H1 (cell line): ENCODE data around the gene MAML3. TPM values are rescaled to one million over a fixed set of nuclear protein-coding genes. Genes with fewer than 3 reads are reported as not detected.

ENCODE experiments used
- CTCF ChIA-PET: fragments of 300-600 bp; sonication (Branson Sonifier 250); formaldehyde crosslinking; loops from one replicate; lab custom pipeline; 2021; ENCODE audit not compliant: partially characterized antibody; lab: Charles Lee
- POLR2A ChIA-PET: fragments of 300-600 bp; sonication (Branson Sonifier 250); formaldehyde crosslinking; loops from one replicate; lab custom pipeline; 2021; ENCODE audit warnings: inconsistent platforms; ENCODE audit not compliant: partially characterized antibody; lab: Charles Lee
- DNase-seq, 2 experiments: peaks; one replicate each; pipeline versions ENCODE4 v3.0.0 to v3.0.0-alpha.2; 2010 to 2022; ENCODE audit warnings: low spot score in 2 of 2, low read depth in 1 of 2, mixed read lengths in 1 of 2
- FAIRE-seq: peaks from 2 replicates; lab custom pipeline; 2011; peaks lifted over from hg19 to GRCh38; lab: Jason Lieb, UNC
- H2AFZ ChIP-seq: 2 replicates; pipeline ENCODE4 v1.8.1; 2012; ENCODE audit warnings: low read length, inconsistent platforms
- H2AK5ac ChIP-seq: 2 replicates; pipeline ENCODE4 v1.6.1; 2013; ENCODE audit warnings: low read depth, low read length
- H2BK120ac ChIP-seq: replicated peaks from 2 replicates; pipeline ENCODE3; 2013; ENCODE audit warnings: low read depth, low read length, inconsistent platforms
- H2BK12ac ChIP-seq: 2 replicates; pipeline ENCODE4 v1.6.1; 2013; ENCODE audit warnings: low read depth, low read length
- H2BK15ac ChIP-seq: 2 replicates; pipeline ENCODE4 v1.6.1; 2013; ENCODE audit warnings: low read length
- H2BK20ac ChIP-seq: 2 replicates; pipeline ENCODE4 v1.6.1; 2013; ENCODE audit warnings: low read length
- H2BK5ac ChIP-seq: 2 replicates; pipeline ENCODE4 v1.6.1; 2013; ENCODE audit warnings: low read depth, low read length
- H3K14ac ChIP-seq: 2 replicates; pipeline ENCODE4 v1.6.1; 2013; ENCODE audit warnings: inconsistent platforms; ENCODE audit not compliant: insufficient read length
- H3K18ac ChIP-seq: 2 replicates; pipeline ENCODE4 v1.6.1; 2013; ENCODE audit warnings: low read length; ENCODE audit errors: extremely low read depth
- H3K23ac ChIP-seq: 2 replicates; pipeline ENCODE4 v1.6.1; 2013; ENCODE audit warnings: inconsistent platforms; ENCODE audit not compliant: insufficient read length
- H3K23me2 ChIP-seq: 2 replicates; pipeline ENCODE4 v1.6.1; 2013; ENCODE audit warnings: low read depth, low read length
- H3K27ac ChIP-seq: 2 replicates; pipeline ENCODE4 v1.6.1; 2011; ENCODE audit warnings: low read depth, low read length, inconsistent platforms
- H3K27me3 ChIP-seq, 4 experiments: replicated peaks in 1 of 4; 1 replicate in 1 of 4; 2 replicates in 3 of 4; pipeline versions ENCODE4 v1.6.1 to v1.8.1; 2011 to 2013; ENCODE audit warnings: low read length in 3 of 4, mild to moderate bottlenecking in 3 of 4, inconsistent platforms in 2 of 4, mixed read lengths in 2 of 4, moderate library complexity in 1 of 4; ENCODE audit not compliant: control insufficient read depth in 3 of 4, insufficient read depth in 3 of 4; ENCODE audit errors: extremely low read depth in 1 of 4
- H3K36me3 ChIP-seq, 4 experiments: 2 replicates each; pipeline versions ENCODE4 v1.6.1 to v1.8.1; 2011 to 2013; ENCODE audit warnings: mild to moderate bottlenecking in 4 of 4, low read length in 3 of 4, moderate library complexity in 2 of 4, control low read depth in 1 of 4, inconsistent platforms in 1 of 4; ENCODE audit not compliant: insufficient read depth in 4 of 4, control insufficient read depth in 2 of 4
- H3K4ac ChIP-seq: replicated peaks from 2 replicates; pipeline ENCODE3; 2013; ENCODE audit warnings: low read length, low read depth, mixed read lengths, inconsistent platforms; ENCODE audit not compliant: insufficient read length
- H3K4me1 ChIP-seq, 4 experiments: replicated peaks in 1 of 4; 1 replicate in 1 of 4; 2 replicates in 3 of 4; pipeline versions ENCODE4 v1.6.1 to v1.8.1; 2011 to 2013; ENCODE audit warnings: low read length in 3 of 4, inconsistent platforms in 2 of 4, mixed read lengths in 1 of 4; ENCODE audit not compliant: insufficient read depth in 4 of 4, control insufficient read depth in 3 of 4
- H3K4me2 ChIP-seq, 2 experiments: 2 replicates each; pipeline versions ENCODE4 v1.6.1 to v1.8.1; 2011 to 2013; ENCODE audit warnings: low read depth in 2 of 2, low read length in 2 of 2, control low read depth in 1 of 2, inconsistent platforms in 1 of 2, mild to moderate bottlenecking in 1 of 2; ENCODE audit not compliant: insufficient read depth in 1 of 2
- H3K4me3 ChIP-seq, 4 experiments: fragments of 200-600, 300-600 bp in 1 of 4; sonication (generic), shearing (Covaris generic), sonication (Bioruptor Twin) in 1 of 4; 2 replicates each; pipeline versions ENCODE4 v1.5.1 to v1.8.1; 2011 to 2016; ENCODE audit warnings: low read length in 4 of 4, low read depth in 3 of 4, control low read depth in 2 of 4, inconsistent platforms in 2 of 4, mild to moderate bottlenecking in 2 of 4, mixed read lengths in 1 of 4, moderate library complexity in 1 of 4; ENCODE audit not compliant: insufficient read depth in 2 of 4; ENCODE audit errors: extremely low read depth in 1 of 4
- H3K56ac ChIP-seq: replicated peaks from 2 replicates; pipeline ENCODE3; 2013; ENCODE audit warnings: low read depth, mild to moderate bottlenecking, mixed read lengths, low read length, inconsistent platforms; ENCODE audit not compliant: insufficient read length
- H3K79me1 ChIP-seq: 2 replicates; pipeline ENCODE4 v1.6.1; 2013; ENCODE audit warnings: low read depth, low read length, control low read depth
- H3K79me2 ChIP-seq, 2 experiments: 2 replicates each; pipeline versions ENCODE4 v1.6.1 to v1.8.1; 2012 to 2013; ENCODE audit warnings: low read length in 2 of 2, mild to moderate bottlenecking in 2 of 2, inconsistent platforms in 1 of 2; ENCODE audit not compliant: insufficient read depth in 2 of 2, control insufficient read depth in 1 of 2
- H3K9ac ChIP-seq, 4 experiments: replicated peaks in 1 of 4; 1 replicate in 1 of 4; 2 replicates in 3 of 4; pipeline versions ENCODE4 v1.6.1 to v1.8.1; 2011 to 2013; ENCODE audit warnings: low read depth in 3 of 4, low read length in 3 of 4, control low read depth in 2 of 4, mild to moderate bottlenecking in 2 of 4, moderate library complexity in 2 of 4, inconsistent platforms in 1 of 4; ENCODE audit errors: extremely low read depth in 1 of 4
- H3K9me3 ChIP-seq, 2 experiments: 2 replicates each; pipeline versions ENCODE4 v1.6.1 to v1.8.1; 2012 to 2013; ENCODE audit warnings: mild to moderate bottlenecking in 2 of 2, moderate library complexity in 2 of 2, control low read depth in 1 of 2, inconsistent platforms in 1 of 2, low read depth in 1 of 2, low read length in 1 of 2, mixed read lengths in 1 of 2; ENCODE audit not compliant: insufficient read depth in 2 of 2
- H4K20me1 ChIP-seq, 2 experiments: replicated peaks in 1 of 2; 2 replicates each; pipeline versions ENCODE3 to v1.8.1; 2011 to 2013; ENCODE audit warnings: inconsistent platforms in 2 of 2, low read length in 2 of 2, mild to moderate bottlenecking in 1 of 2; ENCODE audit not compliant: insufficient read depth in 2 of 2, control insufficient read depth in 1 of 2
- H4K5ac ChIP-seq: 2 replicates; pipeline ENCODE4 v1.6.1; 2013; ENCODE audit warnings: low read length, low read depth, mixed read lengths, inconsistent platforms; ENCODE audit not compliant: insufficient read length
- H4K8ac ChIP-seq: 2 replicates; pipeline ENCODE4 v1.8.0; 2013; ENCODE audit warnings: mild to moderate bottlenecking, moderate library complexity, low read length, inconsistent platforms; ENCODE audit not compliant: insufficient read depth; ENCODE audit errors: extremely low read depth
- H4K91ac ChIP-seq: replicated peaks from 2 replicates; pipeline ENCODE3; 2013; ENCODE audit warnings: low read length, mixed read lengths, inconsistent platforms; ENCODE audit not compliant: insufficient read length
- BCL11A ChIP-seq, 2 experiments: IDR thresholded peaks; one replicate each; pipeline ENCODE4 v1.6.1; 2011; ENCODE audit warnings: low read depth in 2 of 2, low read length in 2 of 2, mild to moderate bottlenecking in 2 of 2
- CBX8 ChIP-seq: fragments of 300-800, 300-1000 bp; sonication (generic); IDR thresholded peaks from 2 replicates; pipeline ENCODE4 v1.7.1; 2016; ENCODE audit warnings: low read depth, low read length, borderline replicate concordance
- CHD2 ChIP-seq: IDR thresholded peaks from 2 replicates; pipeline ENCODE4 v1.6.1; 2012; ENCODE audit warnings: low read length, improper control_type of control experiment
- WGBS, 2 experiments: shearing (Covaris generic) in 1 of 2; methylation state at CpG; one replicate each; pipeline versions ENCODE4 v1.1.6 to v1.1.7; 2013 to 2015; ENCODE audit warnings: low lambda C conversion rate in 2 of 2, mixed read lengths in 2 of 2, inconsistent platforms in 1 of 2, low coverage in 1 of 2, missing lambda C conversion rate in 1 of 2; ENCODE audit not compliant: insufficient replicate concordance in 2 of 2, insufficient coverage in 1 of 2, insufficient read length in 1 of 2; ENCODE audit errors: extremely low coverage in 1 of 2, missing lambda C conversion rate in 1 of 2; 5-methylcytosine and 5-hydroxymethylcytosine counted together
- polyA plus RNA-seq, 7 experiments: library from polyadenylated mRNA; depleted of rRNA in 3 of 7; stranded (reverse) in 5 of 7; unstranded in 2 of 7; fragments of >200 nt in 5 of 7; fragments of 200-250 nt in 2 of 7; gene quantifications; 1 replicate in 5 of 7; 2 replicates in 1 of 7; 4 replicates in 1 of 7; pipeline versions ENCODE4 v1.2.1 to v1.2.3, GENCODE V29; 2011 to 2013; ENCODE audit warnings: missing spikeins in 2 of 7, mixed read lengths in 2 of 7
- total RNA-seq: library from RNA; stranded (reverse); fragmentation: NEBNext Ultra II Directional; extraction: Animal tissue kit (Norgen Biotek cat#: 25700); gene quantifications from 2 replicates; pipeline ENCODE4 v1.2.1, GENCODE V29; 2021

MAML3 gene
- total and polyA plus RNA-seq, 2 of the 8 experiments (the other 6 are each of a cell fraction or from before 2014, with no cell fraction given), result 2.1 to 5.7 TPM

DNA sequence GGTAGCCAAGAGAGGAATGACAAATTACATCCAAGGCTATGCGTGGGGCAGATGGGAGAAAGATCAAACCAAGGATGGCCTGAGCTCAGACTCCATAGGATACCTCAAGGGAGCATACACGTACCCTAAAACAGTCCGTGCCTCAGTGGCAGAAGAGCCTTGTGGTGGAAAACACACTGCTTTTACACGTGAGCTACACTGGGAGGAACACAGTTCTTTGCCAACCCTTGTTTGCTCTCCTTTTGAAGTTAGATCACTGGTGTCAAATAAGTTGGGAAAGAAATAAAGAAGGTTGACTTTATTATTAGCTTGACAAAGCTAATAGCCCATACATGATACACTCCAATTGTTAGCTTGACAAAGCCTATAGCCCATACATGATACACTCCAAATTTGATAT is 346.5 kb downstream of the MAML3 start:
- Histone ChIP-seq H3K9me3 (peaks cover 6 to 7% of the 10 kb centered on the region in 2 experiments; a peak in 3 of 4 replicates), H4K8ac (no peak overlapping the region), H3K18ac (no peak overlapping the region), H3K36me3 (no peaks in the 10 kb centered on the region), H3K27me3 (no peaks in the 10 kb centered on the region), H4K5ac (no peak overlapping the region), H2AFZ (no peak overlapping the region), H4K91ac (no peak overlapping the region), H3K23ac (no peak overlapping the region), H3K4me1 (peaks cover 0 to 3% (median 1%) of the 10 kb centered on the region in 4 experiments; a peak in 2 of 7 replicates), H2BK12ac (no peak overlapping the region), H3K79me1 (no peaks in the 10 kb centered on the region), H2AK5ac (no peak overlapping the region), H3K14ac (no peak overlapping the region), H3K79me2 (no peaks in the 10 kb centered on the region), H3K4me3 (no peak overlapping the region), H2BK5ac (no peak overlapping the region), H3K4ac (no peak overlapping the region), H3K27ac (no peak overlapping the region), H4K20me1 (no peaks in the 10 kb centered on the region), H3K23me2 (no peaks in the 10 kb centered on the region), H2BK20ac (no peak overlapping the region), H3K9ac (no peak overlapping the region), H3K56ac (no peak overlapping the region), H2BK15ac (no peak overlapping the region), H2BK120ac (no peak overlapping the region), H3K4me2 (no peak overlapping the region)
- 100% methylated on average over 4 of the region's 4 CpGs; no CpG with 5 or more reads in 1 of the 2 experiments for WGBS, 2 experiments
- DNase-seq (no peak), FAIRE-seq (no peak)
- ChIA-PET POLR2A (interaction anchor here (1.0 kb wide), 1 partner anchor 17 kb away, joined by 3 read pairs; no protein-coding TSS in a partner anchor), CTCF (interaction anchor here (0.6 to 2.4 kb wide), 9 partner anchors 9 to 430 kb away, joined by 3 to 10 read pairs (median 3); no protein-coding TSS in a partner anchor)
- no peak for TF ChIP-seq CHD2
- TF ChIP-seq BCL11A (IDR thresholded peaks at IDR 0.05; ENCODE audit: low read depth in 2 of 2, low read length in 2 of 2), result no peak
- no peak for TF ChIP-seq CBX8
